Stomach (tissue), 4 donors: ENCODE data around the gene EEF1AKMT1.

Experiments used
- CTCF ChIP-seq, 7 experiments: fragments of 450-650 bp in 4 of 7; fragments of 200-600 bp in 3 of 7; sonication (generic) in 3 of 7; IDR thresholded peaks; one replicate each; pipeline ENCODE4 v1.5.1; 2016 to 2019; ENCODE audit warnings: antibody characterized with exemption in 7 of 7, control low read depth in 2 of 7, mild to moderate bottlenecking in 1 of 7
- POLR2A ChIP-seq, 4 donors: fragments of 450-650 bp; IDR thresholded peaks; one replicate each; pipeline ENCODE4 v1.6.1; 2016; ENCODE audit warnings: antibody characterized with exemption in 4 of 4, control low read depth in 2 of 4, mild to moderate bottlenecking in 1 of 4, moderate library complexity in 1 of 4

- TF ChIP-seq CTCF (IDR thresholded peaks at IDR 0.05): no peak
- no peak for TF ChIP-seq POLR2A (IDR thresholded peaks at IDR 0.05)
Observed at GRCh38 chr13:20798027-20798426, 24.3 kb upstream of the EEF1AKMT1 start.
